ENCODE results near the gene VAC14.

DNA sequence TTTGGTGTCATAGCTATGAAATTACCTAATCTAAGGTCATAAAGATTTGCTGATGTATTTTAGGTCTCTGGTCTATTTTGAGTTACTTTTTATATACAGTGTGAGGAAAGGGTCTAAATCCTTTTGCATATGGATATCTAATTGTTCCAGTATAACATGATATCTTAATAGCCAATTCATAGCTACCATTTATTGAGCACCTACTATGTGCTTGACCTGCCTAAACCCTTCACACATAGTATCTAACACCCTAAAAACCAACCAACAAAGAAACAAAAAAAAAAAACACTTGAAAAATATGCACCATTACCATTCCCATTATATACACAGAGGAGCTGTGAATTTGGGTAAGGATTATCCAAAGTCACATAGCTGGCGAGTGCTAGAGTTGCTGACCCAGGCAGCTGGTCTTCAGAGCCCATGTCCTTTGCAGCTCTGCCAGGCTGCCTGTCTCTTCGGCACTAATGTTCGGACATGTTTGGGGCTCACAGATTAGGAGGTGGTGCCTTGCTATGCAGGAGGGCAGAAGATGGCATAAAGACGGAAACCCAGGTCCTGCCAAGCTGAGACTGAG lies 66.3 kb downstream of the VAC14 start:
- TF ChIP-seq, protein P1, sequence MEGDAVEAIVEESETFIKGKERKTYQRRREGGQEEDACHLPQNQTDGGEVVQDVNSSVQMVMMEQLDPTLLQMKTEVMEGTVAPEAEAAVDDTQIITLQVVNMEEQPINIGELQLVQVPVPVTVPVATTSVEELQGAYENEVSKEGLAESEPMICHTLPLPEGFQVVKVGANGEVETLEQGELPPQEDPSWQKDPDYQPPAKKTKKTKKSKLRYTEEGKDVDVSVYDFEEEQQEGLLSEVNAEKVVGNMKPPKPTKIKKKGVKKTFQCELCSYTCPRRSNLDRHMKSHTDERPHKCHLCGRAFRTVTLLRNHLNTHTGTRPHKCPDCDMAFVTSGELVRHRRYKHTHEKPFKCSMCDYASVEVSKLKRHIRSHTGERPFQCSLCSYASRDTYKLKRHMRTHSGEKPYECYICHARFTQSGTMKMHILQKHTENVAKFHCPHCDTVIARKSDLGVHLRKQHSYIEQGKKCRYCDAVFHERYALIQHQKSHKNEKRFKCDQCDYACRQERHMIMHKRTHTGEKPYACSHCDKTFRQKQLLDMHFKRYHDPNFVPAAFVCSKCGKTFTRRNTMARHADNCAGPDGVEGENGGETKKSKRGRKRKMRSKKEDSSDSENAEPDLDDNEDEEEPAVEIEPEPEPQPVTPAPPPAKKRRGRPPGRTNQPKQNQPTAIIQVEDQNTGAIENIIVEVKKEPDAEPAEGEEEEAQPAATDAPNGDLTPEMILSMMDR (IDR thresholded peaks at IDR 0.05), result no peak
- TF ChIP-seq ZFX (IDR thresholded peaks at IDR 0.05; ENCODE audit: borderline replicate concordance), result no peak
